A549 (cell line): Measurements from ENCODE around the gene CDKN1B. TPM values are rescaled to one million over a fixed set of nuclear protein-coding genes. Genes with fewer than 3 reads are reported as not detected.

Experiments
- ATAC-seq, 2 experiments: fragments of 200-7000 bp in 1 of 2; fragments of >200 bp in 1 of 2; cut with Nextera tagmentation in 1 of 2; cut with Tn5 transposase in 1 of 2; 3 replicates each; pipeline versions ENCODE4 v1.8.0 to v1.9.1; 2018 to 2020; ENCODE audit warnings: mild to moderate bottlenecking in 1 of 2, moderate library complexity in 1 of 2
- CTCF ChIA-PET: fragments of 300-600 bp; sonication (Branson Sonifier 250); formaldehyde crosslinking; extraction: SDS; loops from one replicate; lab custom pipeline; 2021; ENCODE audit warnings: antibody characterized with exemption, inconsistent platforms; lab: Yijun Ruan, JAX
- POLR2A ChIA-PET: fragments of 350-600 bp; formaldehyde crosslinking; extraction: SDS; loops from one replicate; lab custom pipeline; 2021; ENCODE audit warnings: antibody characterized with exemption, inconsistent platforms; lab: Yijun Ruan, JAX
- DNase-seq, 2 experiments: peaks; one replicate each; pipeline versions ENCODE4 v3.0.0 to v3.0.0-alpha.2; 2011 to 2016; ENCODE audit warnings: low read depth in 1 of 2, low spot score in 1 of 2
- FAIRE-seq: peaks from 2 replicates; lab custom pipeline; 2011; peaks lifted over from hg19 to GRCh38; lab: Jason Lieb, UNC
- H3K27ac ChIP-seq, 2 experiments: fragments of >200 bp; sonication (Bioruptor Twin); formaldehyde crosslinking; 3 replicates each; pipeline ENCODE4 v1.5.1; 2016 to 2017
- H3K4me1 ChIP-seq: fragments of >200 bp; sonication (Bioruptor Twin); formaldehyde crosslinking; 3 replicates; pipeline ENCODE4 v1.6.1; 2016
- H3K4me2 ChIP-seq: fragments of >200 bp; sonication (Bioruptor Twin); formaldehyde crosslinking; 3 replicates; pipeline ENCODE4 v1.6.1; 2016
- H3K4me3 ChIP-seq: fragments of >200 bp; sonication (Bioruptor Twin); formaldehyde crosslinking; 3 replicates; pipeline ENCODE4 v1.5.1; 2016
- H3K9me3 ChIP-seq: fragments of >200 bp; sonication (Bioruptor Twin); formaldehyde crosslinking; 3 replicates; pipeline ENCODE4 v1.6.1; 2016
- BHLHE40 ChIP-seq: IDR thresholded peaks from 2 replicates; pipeline ENCODE4 v1.6.1; 2012; ENCODE audit warnings: low read depth, low read length, inconsistent platforms
- CEBPB ChIP-seq, 2 experiments: fragments of >200 bp in 1 of 2; sonication (Bioruptor Twin) in 1 of 2; formaldehyde crosslinking in 1 of 2; IDR thresholded peaks; 2 replicates each; pipeline ENCODE4 v1.6.1; 2012 to 2016
- CHD4 ChIP-seq: fragments of 200-600 bp; sonication (generic); IDR thresholded peaks from 2 replicates; pipeline ENCODE4 v1.6.1; 2016; ENCODE audit warnings: antibody characterized with exemption, mild to moderate bottlenecking, borderline replicate concordance
- EHMT2 ChIP-seq: fragments of 200-600 bp; sonication (generic); IDR thresholded peaks from 2 replicates; pipeline ENCODE4 v1.6.1; 2016; ENCODE audit warnings: antibody characterized with exemption, low read depth, mild to moderate bottlenecking, moderate library complexity
- EP300 ChIP-seq, 2 experiments: fragments of >200 bp; sonication (Bioruptor Twin); formaldehyde crosslinking; IDR thresholded peaks; 2 replicates in 1 of 2; 3 replicates in 1 of 2; pipeline ENCODE4 v1.6.1; 2016 to 2017
- ESRRA ChIP-seq: fragments of 150-350 bp; IDR thresholded peaks from 2 replicates; pipeline ENCODE4 v1.6.1; 2014; ENCODE audit warnings: mild to moderate bottlenecking, low read length, borderline replicate concordance
- FOSL2 ChIP-seq, 2 experiments: fragments of 450-650 bp in 1 of 2; fragments of >200 bp in 1 of 2; sonication (Bioruptor Twin) in 1 of 2; formaldehyde crosslinking; IDR thresholded peaks; 2 replicates each; pipeline versions ENCODE4 v1.5.0 to v1.6.1; 2016 to 2020; ENCODE audit warnings: mild to moderate bottlenecking in 1 of 2, moderate library complexity in 1 of 2
- HDAC2 ChIP-seq: fragments of 200-600 bp; sonication (generic); IDR thresholded peaks from 2 replicates; pipeline ENCODE4 v1.6.1; 2016
- KDM1A ChIP-seq: fragments of 200-600 bp; sonication (generic); IDR thresholded peaks from 2 replicates; pipeline ENCODE4 v1.6.1; 2016; ENCODE audit warnings: low read depth, mild to moderate bottlenecking
- MAZ ChIP-seq: fragments of 150-350 bp; IDR thresholded peaks from 2 replicates; pipeline ENCODE4 v1.6.1; 2014; ENCODE audit warnings: antibody characterized with exemption, low read depth, low read length, borderline replicate concordance
- MYC ChIP-seq: IDR thresholded peaks from 2 replicates; pipeline ENCODE4 v1.6.1; 2012; ENCODE audit warnings: mild to moderate bottlenecking, inconsistent platforms, low read length, improper control_type of control experiment, borderline replicate concordance
- NFE2L2 ChIP-seq: fragments of 150-350 bp; conservative IDR thresholded peaks from 2 replicates; pipeline ENCODE4 v1.6.1; 2014; ENCODE audit warnings: low read length
- NR3C1 ChIP-seq: fragments of >200 bp; sonication (Bioruptor Twin); formaldehyde crosslinking; IDR thresholded peaks from 3 replicates; pipeline ENCODE4 v1.6.1; 2017
- POLR2A ChIP-seq: IDR thresholded peaks from 2 replicates; pipeline ENCODE4 v1.6.1; 2012; ENCODE audit warnings: mild to moderate bottlenecking, low read length
- RAD21 ChIP-seq, 2 experiments: fragments of >200 bp in 1 of 2; sonication (Bioruptor Twin) in 1 of 2; formaldehyde crosslinking in 1 of 2; IDR thresholded peaks in 1 of 2; conservative IDR thresholded peaks in 1 of 2; 2 replicates in 1 of 2; 3 replicates in 1 of 2; pipeline ENCODE4 v1.6.1; 2012 to 2018; ENCODE audit warnings: inconsistent platforms in 1 of 2
- RARB ChIP-seq: fragments of 250-450 bp; sonication (Bioruptor Pico); IDR thresholded peaks from 2 replicates; pipeline ENCODE4 v1.8.0; 2021; ENCODE audit warnings: mild to moderate bottlenecking, moderate library complexity
- ZC3H11A ChIP-seq: fragments of 450-650 bp; IDR thresholded peaks from 2 replicates; pipeline ENCODE4 v1.6.1; 2014; ENCODE audit warnings: antibody characterized with exemption, mild to moderate bottlenecking
- ZNF302 ChIP-seq: fragments of 250-450 bp; sonication (Bioruptor Pico); IDR thresholded peaks from 2 replicates; pipeline ENCODE4 v1.9.0; 2021; ENCODE audit warnings: inconsistent platforms, mild to moderate bottlenecking, moderate library complexity
- whole genome bisulfite sequencing: methylation state at CpG from one replicate; pipeline ENCODE4 v1.1.6; 2017; ENCODE audit errors: missing lambda C conversion rate; 5-methylcytosine and 5-hydroxymethylcytosine counted together
- polyA plus RNA-seq, 4 experiments: library from polyadenylated mRNA; depleted of rRNA in 3 of 4; stranded (reverse); fragments of >200 nt; fragmentation: RNase III in 1 of 4; extraction: RNeasy Plus Mini Kit Qiagen cat#74134 plus additional on column Dnase treatment in 1 of 4; gene quantifications; 2 replicates in 3 of 4; 3 replicates in 1 of 4; pipeline ENCODE4 v1.2.3, GENCODE V29; 2011 to 2017
- TF ChIP-seq, protein P1 (sequence below): fragments of 150-350 bp; IDR thresholded peaks from 2 replicates; pipeline ENCODE4 v1.6.1; 2014; ENCODE audit warnings: low read depth, mild to moderate bottlenecking, low read length
- TF ChIP-seq, protein P2 (sequence below): fragments of >200 bp; sonication (Bioruptor Twin); formaldehyde crosslinking; IDR thresholded peaks from 3 replicates; pipeline ENCODE4 v1.5.1; 2016
- TF ChIP-seq, protein P3 (sequence below): IDR thresholded peaks from 2 replicates; pipeline ENCODE4 v1.6.1; 2012; ENCODE audit warnings: low read depth, borderline replicate concordance

Gene CDKN1B
- polyA plus RNA-seq, 2 of the 4 experiments (the other 2 are of a cell fraction): 20.3 to 26.8 TPM

DNA sequence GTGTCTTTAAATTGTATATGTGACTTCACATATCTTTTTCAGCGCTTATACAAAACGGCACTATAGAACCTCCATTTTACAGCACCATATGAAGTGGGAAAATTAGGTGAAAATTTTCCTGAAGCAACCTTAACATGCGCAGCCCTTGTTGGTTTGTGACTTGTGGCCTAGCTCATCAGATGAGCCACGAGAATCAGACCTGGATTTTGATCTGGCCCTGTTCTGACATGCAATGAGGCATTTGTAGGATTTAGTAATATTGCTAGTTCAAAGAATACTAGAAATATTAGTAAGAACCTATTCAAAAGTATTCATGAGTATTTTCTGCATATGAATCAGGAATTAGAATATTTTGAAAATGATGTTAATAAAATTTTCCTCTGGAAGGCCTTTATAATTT lies 2.9 kb downstream of the CDKN1B start:
- CTCF ChIA-PET: interaction anchor here (2.3 kb wide), 1 partner anchor 16 kb away, joined by 14 read pairs; no protein-coding TSS in a partner anchor
- WGBS: 20% methylated on average over 4 of the region's 4 CpGs
- H3K4me2 ChIP-seq: peak overlapping the region; percentile 99
- H3K4me3 ChIP-seq: peak overlapping the region; percentile 87
- DNase-seq: peak in 1 of 2 experiments; percentile 36
- no peak for TF ChIP-seq BHLHE40
- TF ChIP-seq KDM1A: no peak
- TF ChIP-seq NR3C1: no peak
- TF ChIP-seq, protein P1, sequence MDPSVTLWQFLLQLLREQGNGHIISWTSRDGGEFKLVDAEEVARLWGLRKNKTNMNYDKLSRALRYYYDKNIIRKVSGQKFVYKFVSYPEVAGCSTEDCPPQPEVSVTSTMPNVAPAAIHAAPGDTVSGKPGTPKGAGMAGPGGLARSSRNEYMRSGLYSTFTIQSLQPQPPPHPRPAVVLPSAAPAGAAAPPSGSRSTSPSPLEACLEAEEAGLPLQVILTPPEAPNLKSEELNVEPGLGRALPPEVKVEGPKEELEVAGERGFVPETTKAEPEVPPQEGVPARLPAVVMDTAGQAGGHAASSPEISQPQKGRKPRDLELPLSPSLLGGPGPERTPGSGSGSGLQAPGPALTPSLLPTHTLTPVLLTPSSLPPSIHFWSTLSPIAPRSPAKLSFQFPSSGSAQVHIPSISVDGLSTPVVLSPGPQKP: no peak
- TF ChIP-seq ZNF302: no peak
- no peak for TF ChIP-seq HDAC2
- TF ChIP-seq RAD21 (conservative IDR thresholded peaks at IDR 0.05 in 1 of 2, IDR thresholded peaks at IDR 0.05 in 1 of 2): no peak
- TF ChIP-seq CEBPB (IDR thresholded peaks at IDR 0.05): no peak
- TF ChIP-seq EP300 (IDR thresholded peaks at IDR 0.05): no peak
- no peak for TF ChIP-seq ZC3H11A
- TF ChIP-seq ESRRA: no peak
- no peak for TF ChIP-seq MYC
- no peak for TF ChIP-seq POLR2A
- no peak for TF ChIP-seq FOSL2 (IDR thresholded peaks at IDR 0.05)
- no peak for TF ChIP-seq FOSL2 (CRISPR knock-in tag; IDR thresholded peaks at IDR 0.05)
- peaks cover 44% of the 10 kb centered on the region for H3K4me1 ChIP-seq
- no peak for FAIRE-seq
- no peak for ATAC-seq
- H3K9me3 ChIP-seq: no peaks in the 10 kb centered on the region
- POLR2A ChIA-PET: no interaction called here
- H3K27ac ChIP-seq: peak overlapping the region; percentile 96 to 98

DNA sequence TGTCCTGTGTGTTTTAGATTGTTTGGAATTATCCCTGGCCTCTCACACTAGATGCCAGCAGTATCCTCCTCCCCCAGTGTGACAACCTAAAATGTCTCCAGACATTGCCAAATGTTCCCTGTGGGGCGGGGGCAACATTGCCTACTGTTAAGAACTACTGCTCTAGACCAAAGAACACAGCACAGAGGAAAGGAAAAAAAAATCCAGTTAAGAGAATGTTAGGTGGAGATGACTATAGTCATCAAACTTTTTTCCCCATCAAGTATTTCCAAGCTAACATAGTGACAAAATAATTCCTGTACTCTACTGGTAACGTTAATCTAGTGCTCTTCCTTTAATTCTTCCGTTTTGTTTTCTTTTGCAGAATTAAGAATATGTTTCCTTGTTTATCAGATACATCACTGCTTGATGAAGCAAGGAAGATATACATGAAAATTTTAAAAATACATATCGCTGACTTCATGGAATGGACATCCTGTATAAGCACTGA lies 3.5 kb downstream of the CDKN1B start:
- no peak for TF ChIP-seq CHD4
- TF ChIP-seq MAZ: no peak
- no peak for TF ChIP-seq NFE2L2
- TF ChIP-seq RARB: no peak
- TF ChIP-seq CEBPB (IDR thresholded peaks at IDR 0.05): peak in 1 of 2 experiments; percentile 33; a peak in 1 of 4 replicates
- TF ChIP-seq, protein P2, sequence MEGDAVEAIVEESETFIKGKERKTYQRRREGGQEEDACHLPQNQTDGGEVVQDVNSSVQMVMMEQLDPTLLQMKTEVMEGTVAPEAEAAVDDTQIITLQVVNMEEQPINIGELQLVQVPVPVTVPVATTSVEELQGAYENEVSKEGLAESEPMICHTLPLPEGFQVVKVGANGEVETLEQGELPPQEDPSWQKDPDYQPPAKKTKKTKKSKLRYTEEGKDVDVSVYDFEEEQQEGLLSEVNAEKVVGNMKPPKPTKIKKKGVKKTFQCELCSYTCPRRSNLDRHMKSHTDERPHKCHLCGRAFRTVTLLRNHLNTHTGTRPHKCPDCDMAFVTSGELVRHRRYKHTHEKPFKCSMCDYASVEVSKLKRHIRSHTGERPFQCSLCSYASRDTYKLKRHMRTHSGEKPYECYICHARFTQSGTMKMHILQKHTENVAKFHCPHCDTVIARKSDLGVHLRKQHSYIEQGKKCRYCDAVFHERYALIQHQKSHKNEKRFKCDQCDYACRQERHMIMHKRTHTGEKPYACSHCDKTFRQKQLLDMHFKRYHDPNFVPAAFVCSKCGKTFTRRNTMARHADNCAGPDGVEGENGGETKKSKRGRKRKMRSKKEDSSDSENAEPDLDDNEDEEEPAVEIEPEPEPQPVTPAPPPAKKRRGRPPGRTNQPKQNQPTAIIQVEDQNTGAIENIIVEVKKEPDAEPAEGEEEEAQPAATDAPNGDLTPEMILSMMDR: no peak
- ATAC-seq (no peak), FAIRE-seq (no peak), DNase-seq (peak in 1 of 2 experiments; percentile 62)
- Histone ChIP-seq H3K4me1 (peaks cover 37% of the 10 kb centered on the region), H3K27ac (peak overlapping the region; percentile 84 to 96), H3K9me3 (no peaks in the 10 kb centered on the region), H3K4me2 (peak overlapping the region; percentile 99), H3K4me3 (peak overlapping the region; percentile 87; the same call in 2 of the 3 replicates)
- WGBS: 6% methylated on average over 4 of the region's 4 CpGs
- CTCF ChIA-PET: no interaction called here
- POLR2A ChIA-PET: no interaction called here

DNA sequence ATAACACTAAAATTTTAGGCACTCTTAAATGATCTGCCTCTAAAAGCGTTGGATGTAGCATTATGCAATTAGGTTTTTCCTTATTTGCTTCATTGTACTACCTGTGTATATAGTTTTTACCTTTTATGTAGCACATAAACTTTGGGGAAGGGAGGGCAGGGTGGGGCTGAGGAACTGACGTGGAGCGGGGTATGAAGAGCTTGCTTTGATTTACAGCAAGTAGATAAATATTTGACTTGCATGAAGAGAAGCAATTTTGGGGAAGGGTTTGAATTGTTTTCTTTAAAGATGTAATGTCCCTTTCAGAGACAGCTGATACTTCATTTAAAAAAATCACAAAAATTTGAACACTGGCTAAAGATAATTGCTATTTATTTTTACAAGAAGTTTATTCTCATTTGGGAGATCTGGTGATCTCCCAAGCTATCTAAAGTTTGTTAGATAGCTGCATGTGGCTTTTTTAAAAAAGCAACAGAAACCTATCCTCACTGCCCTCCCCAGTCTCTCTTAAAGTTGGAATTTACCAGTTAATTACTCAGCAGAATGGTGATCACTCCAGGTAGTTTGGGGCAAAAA lies 4.1 kb downstream of the CDKN1B start:
- peak overlapping the region; percentile 84 to 96 for H3K27ac ChIP-seq
- no peak for FAIRE-seq
- TF ChIP-seq EHMT2 (no peak), KDM1A (no peak), CEBPB (IDR thresholded peaks at IDR 0.05) (0 out of 4 replicates have a peak, but pooled peaks of 1 of the 2 experiments have one; percentile 4)
- TF ChIP-seq, protein P3, sequence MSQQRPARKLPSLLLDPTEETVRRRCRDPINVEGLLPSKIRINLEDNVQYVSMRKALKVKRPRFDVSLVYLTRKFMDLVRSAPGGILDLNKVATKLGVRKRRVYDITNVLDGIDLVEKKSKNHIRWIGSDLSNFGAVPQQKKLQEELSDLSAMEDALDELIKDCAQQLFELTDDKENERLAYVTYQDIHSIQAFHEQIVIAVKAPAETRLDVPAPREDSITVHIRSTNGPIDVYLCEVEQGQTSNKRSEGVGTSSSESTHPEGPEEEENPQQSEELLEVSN: no peak
- peaks cover 32% of the 10 kb centered on the region for H3K4me1 ChIP-seq
- H3K4me2 ChIP-seq: peak overlapping the region; percentile 99
- WGBS: 0% methylated on average over 3 of the region's 3 CpGs
- peak in 1 of 2 experiments; percentile 69 for DNase-seq
- ChIA-PET POLR2A (no interaction called here), CTCF (interaction anchor here (0.9 to 2.2 kb wide), 2 partner anchors 8 to 16 kb away, joined by 6 to 9 read pairs; no protein-coding TSS in a partner anchor)
- no peak for ATAC-seq
- H3K9me3 ChIP-seq: no peaks in the 10 kb centered on the region
- peak overlapping the region; percentile 87; the same call in 2 of the 3 replicates for H3K4me3 ChIP-seq
